Iris pigment epithelial cell (primary cell): ENCODE data around the gene MCM3.

Source experiments
- DNase-seq: peaks from one replicate; pipeline ENCODE4 v3.0.0-alpha.2; 2011; ENCODE audit warnings: low read depth

The MCM3 gene

GRCh38 chr6:52284460-52285176 lies at the start of gene MCM3:
Gene MCM3, minus strand, starts transcription at chr6:52284742. Its CDS starts 68 bp downstream, at chr6:52284674.
- peak; percentile 99 for DNase-seq

- peak; percentile 27 for DNase-seq
Measured at GRCh38 chr6:52333840-52334200, 49.3 kb upstream of the MCM3 start.

- no peak for DNase-seq
Measured at GRCh38 chr6:52331793-52332457, 47.4 kb upstream of the MCM3 start.

DNA sequence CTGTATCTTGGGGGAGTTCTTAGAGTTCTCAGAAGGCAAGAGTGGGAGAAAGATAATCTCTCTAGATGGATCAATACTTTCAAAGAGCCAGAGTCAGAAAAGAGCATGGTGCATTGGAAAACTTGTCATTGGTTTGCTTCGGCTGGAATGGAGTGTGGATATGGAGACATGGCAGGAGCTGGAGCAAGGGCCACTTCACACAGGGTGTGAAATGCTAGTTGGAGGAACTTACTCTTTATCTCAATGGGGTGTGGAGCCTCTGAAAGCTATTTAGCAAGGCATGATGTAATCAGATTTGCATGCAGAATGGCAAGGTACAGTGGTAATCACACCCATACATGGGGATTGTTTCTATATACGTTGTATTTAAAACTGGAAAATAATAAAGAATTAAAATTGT lies 45.9 kb upstream of the MCM3 start:
- no peak for DNase-seq

GRCh38 chr6:52328729-52329128 lies 44.2 kb upstream of the MCM3 start:
- DNase-seq, result no peak

GRCh38 chr6:52328303-52328662 lies 43.7 kb upstream of the MCM3 start:
- no peak for DNase-seq

DNA sequence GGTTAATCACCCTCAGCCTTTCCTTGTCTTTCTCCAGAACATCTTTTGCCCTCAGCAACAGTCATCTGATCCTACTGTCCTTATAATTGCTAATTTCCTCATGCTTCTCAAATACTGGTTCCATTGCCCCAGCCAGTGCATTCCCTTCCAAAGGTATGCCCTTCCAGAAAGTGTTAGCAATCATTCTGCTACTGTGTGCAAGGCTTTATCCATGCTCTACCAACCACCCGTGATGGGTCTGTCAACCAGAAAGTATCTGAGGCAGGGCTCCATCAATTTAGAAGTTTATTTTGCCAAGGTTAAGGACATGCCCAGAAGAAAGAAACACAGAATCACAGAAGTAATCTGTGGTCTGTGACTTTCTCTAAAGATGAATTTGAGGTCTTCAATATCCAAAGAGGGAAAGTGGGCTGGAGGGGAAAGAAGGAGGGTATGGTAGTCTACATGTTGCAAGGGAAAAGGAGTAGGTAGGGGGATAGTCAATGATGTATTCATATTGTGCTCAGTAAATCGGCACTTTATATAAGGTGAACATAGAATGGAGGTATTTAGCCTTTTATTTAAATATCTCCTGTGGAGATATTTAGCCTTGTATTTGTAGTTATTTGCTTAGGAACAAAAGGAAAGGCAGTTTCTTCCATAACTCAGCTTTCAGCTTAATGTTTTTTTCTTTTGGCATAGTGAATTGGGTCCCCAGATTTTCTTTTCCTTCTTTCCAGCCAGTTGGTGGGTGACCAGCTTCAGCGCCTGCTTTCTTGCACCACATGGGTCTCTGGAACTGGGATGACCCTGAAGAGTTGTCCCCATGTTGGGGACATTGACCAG lies 42.2 kb upstream of the MCM3 start:
- no peak for DNase-seq

- no peak for DNase-seq
Measured at GRCh38 chr6:52325695-52326471, 41.3 kb upstream of the MCM3 start.

DNA sequence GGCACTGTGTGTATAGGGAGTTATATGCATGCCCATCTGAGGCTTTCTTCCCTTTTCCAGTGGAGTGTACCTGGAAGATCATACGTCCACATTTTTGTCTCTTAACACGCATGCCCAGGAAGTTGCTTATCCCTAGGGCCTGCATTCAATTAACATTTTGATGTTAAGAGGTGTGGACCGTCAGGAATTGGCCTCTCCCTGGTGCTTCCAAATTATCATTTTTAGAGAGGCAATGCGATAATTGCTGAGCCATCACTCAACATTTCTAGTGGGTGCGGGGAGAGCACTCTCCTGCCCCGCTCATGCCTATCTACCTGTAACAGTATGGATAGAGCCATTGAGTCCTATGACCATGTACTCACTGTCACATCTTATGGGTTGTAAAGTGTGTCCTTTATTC lies 39.6 kb upstream of the MCM3 start:
- DNase-seq, result no peak

DNA sequence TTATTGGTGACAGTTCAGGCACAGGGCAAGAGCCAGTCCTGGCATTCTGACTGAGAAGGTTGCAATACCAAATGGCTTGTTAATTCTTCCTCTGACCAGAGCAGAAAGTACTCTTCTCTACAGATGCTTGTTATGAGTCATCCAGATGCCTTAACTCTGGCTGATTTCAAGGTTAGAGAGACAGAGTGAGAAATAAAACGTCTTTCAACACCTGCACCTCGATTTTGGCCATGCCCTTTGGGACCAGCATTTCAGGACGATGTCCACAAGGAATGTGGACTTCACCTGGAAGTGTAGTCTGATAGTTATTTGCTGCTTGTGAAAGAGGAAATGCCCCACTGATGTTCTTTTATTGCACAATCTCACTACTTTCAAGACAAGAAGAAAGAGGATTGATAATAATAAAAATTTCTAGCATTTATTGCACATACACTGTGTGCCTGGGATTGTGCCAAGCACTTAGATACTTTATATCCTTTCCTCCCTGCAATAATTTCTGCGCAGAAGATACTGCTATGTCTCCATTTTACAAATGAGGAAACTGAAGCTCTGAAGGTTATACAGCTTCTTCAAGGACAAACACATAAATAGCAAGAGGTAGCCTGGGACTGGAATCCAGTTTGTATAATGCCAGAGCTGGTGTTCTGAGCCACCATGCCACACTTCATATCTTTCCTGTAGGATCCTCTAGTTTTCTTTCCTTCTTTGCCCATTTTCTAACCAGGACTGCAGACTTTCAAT lies 33.5 kb upstream of the MCM3 start:
- DNase-seq, result peak; percentile 79

GRCh38 chr6:52317211-52317610 lies 32.7 kb upstream of the MCM3 start:
- DNase-seq, result no peak

GRCh38 chr6:52314752-52315151 lies 30.2 kb upstream of the MCM3 start:
- no peak for DNase-seq

DNA sequence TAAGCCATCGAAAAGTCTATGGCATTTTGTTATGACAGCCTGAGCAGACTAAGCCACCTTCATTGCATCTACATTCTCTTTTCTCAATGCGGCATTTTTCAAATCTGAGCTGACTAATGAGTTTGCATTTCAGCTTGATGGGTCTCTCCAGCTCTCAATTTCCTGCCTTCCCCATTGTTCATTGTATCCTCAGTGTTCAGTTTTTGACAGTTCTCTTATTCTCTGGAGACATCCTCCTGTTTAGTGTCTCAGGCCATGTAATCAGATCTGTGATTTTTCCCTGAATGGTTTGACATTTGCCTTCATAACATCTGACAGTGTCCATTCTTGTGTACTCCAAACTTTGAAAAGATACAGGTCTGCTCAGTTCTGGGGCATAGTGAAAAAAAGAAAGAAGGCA lies 27.9 kb upstream of the MCM3 start:
- no peak for DNase-seq

- DNase-seq, result no peak
Measured at GRCh38 chr6:52310932-52311331, 26.4 kb upstream of the MCM3 start.

DNA sequence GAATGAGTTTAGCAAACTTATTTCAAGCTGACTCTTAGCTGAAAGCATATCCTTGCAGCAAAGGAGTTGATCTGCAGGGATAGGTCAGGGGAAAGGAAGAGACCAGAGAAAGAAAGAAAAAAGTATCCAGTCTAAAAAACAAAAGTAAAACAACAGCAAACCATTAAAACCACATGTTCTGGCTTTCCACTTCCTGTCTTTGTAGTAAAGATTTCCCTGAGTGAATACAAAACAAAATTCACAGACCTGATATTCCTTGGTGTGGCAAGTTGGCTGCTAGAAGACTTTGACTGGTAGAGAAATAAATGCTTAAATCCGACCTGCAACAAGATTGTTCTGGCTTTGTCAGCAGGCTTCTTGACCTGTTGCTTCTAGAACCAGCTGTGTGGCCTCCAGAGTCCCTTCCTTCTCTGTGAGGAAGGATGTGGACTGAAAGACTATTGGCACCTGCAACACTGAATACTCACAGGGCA lies 23.4 kb upstream of the MCM3 start:
- no peak for DNase-seq

DNA sequence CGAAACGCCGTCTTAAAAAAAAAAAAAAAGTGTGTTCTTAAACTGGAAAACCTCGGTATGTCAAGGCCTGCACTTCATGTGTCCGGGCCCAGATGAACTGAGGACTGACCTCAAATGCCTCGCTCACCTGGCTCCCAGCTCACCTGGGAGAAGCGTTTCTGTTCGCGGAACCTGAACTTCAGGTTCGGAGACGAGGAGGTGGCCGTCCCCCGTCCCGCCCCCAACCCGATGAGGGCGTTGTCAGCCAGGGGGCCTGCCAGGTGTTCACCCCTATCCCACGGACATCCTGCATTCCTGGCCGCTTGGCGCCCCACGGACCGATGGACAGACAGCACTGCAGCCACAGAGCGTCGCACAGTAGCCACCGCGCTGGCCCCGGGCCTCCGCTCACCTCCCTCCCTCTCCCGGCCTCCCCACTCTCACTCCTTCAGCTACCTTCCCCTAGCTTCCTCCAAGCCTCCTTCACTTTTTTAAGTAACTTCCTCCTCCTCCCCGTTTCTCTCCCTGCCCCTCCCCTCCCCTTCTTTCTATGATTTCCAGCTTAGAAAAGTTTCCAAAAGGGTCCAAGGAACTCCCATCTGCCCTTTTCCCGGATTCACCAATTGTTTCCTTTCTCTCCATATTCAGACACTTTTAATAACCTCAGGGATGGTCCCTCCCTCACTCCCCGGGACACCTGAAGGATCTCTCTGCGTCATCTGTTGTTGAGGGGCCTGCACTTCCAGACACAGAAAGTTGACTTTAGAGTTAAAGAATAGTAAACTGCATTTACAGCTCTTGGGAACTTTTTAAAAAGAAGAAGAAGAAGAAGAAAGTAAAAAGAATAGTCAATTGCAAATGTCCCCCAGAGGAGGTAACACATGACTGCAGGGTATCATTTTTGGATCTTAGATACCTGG lies 22.7 kb upstream of the MCM3 start:
- DNase-seq, result no peak

DNA sequence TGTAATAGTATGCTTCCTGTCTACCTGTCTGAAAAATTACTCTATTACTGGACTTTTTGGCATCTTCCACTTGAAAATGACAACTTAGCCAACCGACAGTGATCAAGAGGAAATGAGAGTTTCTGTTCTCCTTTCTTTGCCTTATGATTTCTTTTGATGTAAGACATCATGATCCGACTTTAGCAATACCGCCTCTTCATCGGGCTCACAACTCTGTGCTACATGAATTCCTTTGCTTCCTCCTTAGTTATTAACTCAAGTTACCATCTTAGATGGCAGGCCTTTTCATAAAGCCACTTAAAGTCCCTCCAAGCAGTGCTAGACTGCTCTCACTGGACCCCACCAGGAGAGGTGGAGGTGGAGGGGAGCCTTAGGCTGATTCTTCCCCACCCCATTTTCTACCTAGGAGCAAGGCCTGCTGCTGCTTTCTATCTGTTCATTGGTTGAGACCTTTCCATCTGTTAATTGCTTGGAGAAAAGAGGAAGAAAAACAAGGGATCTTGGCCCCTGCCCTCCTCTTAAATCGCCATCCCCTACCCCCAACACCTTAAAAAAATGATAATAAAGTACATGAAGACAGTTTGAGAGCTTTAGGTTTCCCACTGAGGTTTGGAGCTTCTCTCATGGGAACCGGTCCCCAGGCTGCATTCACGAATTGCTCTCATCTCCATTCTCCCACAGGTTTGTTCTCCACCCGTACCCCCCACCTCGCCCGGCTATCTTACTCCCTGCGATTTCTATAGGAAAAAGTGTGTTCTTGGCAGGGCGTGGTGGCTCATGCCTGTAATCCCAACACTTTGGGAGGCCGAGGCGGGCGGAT lies 21.6 kb upstream of the MCM3 start:
- no peak for DNase-seq

DNA sequence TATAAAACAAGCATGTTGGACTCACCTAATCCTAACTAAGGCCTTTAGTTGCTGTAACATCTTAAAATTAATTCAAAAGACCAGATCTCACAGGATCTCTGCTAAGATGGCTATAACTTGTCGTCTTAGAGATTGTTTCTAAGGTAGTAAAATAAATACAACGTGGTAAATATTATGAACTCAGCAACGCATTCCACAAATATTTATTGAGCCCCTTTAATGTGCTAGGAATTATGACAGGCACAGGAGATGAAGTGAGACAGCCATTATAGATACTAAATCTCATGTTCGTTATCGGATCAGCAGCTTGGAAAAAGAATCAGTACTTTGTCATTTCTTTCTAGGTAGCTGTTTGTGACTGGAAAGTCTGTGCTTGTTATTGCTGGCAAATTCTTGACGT lies 20.9 kb upstream of the MCM3 start:
- DNase-seq, result no peak

DNA sequence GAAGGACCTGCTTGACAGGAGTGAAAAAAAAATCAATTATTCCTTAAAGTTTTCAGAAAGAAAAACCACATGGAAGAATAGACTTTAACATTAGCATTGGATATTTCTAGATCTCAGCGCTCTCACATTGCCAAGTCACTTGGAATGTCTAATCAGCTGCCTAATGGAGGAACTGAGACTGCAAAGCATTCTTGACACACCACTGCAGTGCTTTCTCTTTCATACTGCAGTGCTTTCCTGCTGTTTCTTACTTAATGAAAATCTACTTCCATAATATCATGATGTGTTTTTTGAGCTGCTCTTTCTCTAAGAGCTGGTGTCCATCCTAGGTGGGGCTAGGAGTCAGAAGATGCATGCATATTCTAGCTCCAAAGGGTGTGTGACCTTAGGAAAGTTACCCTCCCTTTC lies 20.4 kb upstream of the MCM3 start:
- peak; percentile 50 for DNase-seq

- no peak for DNase-seq
Measured at GRCh38 chr6:52303178-52303577, 18.6 kb upstream of the MCM3 start.
